SK-N-DZ (cell line): Measurements from ENCODE around the gene ATG9B. TPM values are rescaled to one million over a fixed set of nuclear protein-coding genes. Genes with fewer than 3 reads are reported as not detected.
A peak's percentile ranks its signal among the peaks of the same experiment; 100 is the strongest.

ENCODE experiments used
- DNase-seq: peaks from one replicate; pipeline ENCODE4 v3.0.0-alpha.2; 2015; ENCODE audit warnings: low spot score
- polyA plus RNA-seq, 2 experiments: library from polyadenylated mRNA; depleted of rRNA; stranded (reverse); fragments of >200 nt; gene quantifications; 2 replicates each; pipeline ENCODE4 v1.2.3, GENCODE V29; 2014

ATG9B gene, protein sequence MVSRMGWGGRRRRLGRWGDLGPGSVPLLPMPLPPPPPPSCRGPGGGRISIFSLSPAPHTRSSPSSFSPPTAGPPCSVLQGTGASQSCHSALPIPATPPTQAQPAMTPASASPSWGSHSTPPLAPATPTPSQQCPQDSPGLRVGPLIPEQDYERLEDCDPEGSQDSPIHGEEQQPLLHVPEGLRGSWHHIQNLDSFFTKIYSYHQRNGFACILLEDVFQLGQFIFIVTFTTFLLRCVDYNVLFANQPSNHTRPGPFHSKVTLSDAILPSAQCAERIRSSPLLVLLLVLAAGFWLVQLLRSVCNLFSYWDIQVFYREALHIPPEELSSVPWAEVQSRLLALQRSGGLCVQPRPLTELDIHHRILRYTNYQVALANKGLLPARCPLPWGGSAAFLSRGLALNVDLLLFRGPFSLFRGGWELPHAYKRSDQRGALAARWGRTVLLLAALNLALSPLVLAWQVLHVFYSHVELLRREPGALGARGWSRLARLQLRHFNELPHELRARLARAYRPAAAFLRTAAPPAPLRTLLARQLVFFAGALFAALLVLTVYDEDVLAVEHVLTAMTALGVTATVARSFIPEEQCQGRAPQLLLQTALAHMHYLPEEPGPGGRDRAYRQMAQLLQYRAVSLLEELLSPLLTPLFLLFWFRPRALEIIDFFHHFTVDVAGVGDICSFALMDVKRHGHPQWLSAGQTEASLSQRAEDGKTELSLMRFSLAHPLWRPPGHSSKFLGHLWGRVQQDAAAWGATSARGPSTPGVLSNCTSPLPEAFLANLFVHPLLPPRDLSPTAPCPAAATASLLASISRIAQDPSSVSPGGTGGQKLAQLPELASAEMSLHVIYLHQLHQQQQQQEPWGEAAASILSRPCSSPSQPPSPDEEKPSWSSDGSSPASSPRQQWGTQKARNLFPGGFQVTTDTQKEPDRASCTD
- 5.2 and 5.4 TPM in 2 replicates for polyA plus RNA-seq (2014; cell fraction: cytosol; rRNA removed)
- polyA plus RNA-seq (2014; cell fraction: nucleus; rRNA removed): 7.5 and 9.9 TPM in 2 replicates

GRCh38 chr7:151024435-151025056 is at the start of gene ATG9B:
Gene ATG9B, minus strand, starts transcription at chr7:151024494. Its CDS starts 71 bp downstream, at chr7:151024423.
- DNase-seq: no peak

DNA sequence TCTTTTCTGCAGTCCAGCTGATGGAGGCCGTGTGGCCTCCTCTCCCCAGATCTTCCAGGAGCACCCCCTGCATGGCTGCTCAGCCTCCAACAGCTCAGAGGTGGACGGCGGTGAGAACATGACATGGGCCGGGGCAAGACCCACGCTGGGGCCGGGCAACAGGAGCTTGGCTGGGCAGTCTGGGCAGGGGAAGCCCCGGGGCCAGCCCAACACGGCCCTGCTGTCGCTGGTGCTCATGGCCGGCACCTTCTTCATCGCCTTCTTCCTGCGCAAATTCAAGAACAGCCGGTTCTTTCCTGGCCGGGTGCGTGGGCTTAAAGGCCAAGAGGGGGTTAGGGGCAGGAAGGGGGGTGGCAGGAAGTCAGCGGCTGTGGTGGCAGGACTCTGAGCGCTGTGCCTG is 49.7 kb upstream of the ATG9B start:
- DNase-seq: no peak

DNA sequence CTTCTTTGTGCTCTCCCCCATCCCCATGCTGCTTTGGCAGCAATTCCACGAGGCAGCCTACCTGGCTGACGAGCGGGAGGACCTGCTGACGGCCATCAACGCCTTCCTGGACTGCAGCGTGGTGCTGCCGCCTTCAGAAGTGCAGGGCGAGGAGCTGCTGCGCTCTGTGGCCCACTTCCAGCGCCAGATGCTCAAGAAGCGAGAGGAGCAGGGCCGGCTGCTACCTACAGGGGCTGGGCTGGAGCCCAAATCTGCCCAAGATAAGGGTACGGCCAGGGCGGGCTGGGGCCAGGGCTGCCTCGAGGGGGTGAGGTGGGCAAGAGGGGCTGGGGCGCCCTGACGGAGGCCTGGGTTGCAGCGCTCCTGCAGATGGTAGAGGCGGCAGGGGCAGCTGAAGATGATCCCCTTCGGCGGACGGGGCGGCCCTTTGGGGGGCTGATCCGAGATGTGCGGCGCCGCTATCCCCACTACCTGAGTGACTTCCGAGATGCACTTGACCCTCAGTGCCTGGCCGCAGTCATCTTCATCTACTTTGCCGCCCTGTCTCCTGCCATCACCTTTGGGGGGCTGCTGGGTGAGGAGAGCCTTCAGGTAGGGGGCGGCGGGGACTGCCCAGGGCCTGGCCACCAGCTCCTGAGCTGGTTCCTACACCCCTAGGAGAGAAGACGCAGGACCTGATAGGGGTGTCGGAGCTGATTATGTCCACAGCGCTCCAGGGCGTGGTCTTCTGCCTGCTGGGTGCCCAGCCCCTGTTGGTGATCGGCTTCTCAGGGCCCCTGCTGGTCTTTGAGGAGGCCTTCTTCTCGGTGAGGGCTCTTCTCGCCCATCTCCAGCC is 47.0 kb upstream of the ATG9B start:
- no peak for DNase-seq

DNA sequence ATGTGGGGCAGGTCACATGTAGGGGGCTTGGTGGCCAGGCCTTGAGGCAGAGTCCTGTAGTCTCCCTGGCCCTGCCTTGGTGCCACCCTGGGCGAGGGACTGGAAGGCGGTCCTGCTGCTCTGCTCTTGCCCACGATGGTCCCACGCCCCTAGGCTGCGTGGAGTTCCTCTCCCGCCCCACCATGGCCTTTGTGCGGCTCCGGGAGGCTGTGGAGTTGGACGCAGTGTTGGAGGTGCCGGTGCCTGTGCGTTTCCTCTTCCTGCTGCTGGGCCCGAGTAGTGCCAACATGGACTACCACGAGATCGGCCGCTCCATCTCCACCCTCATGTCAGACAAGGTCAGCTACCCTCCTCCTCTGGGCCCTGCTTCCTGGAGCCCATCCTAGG is 46.3 kb upstream of the ATG9B start:
- no peak for DNase-seq

- no peak for DNase-seq
These were observed 45.7 kb upstream of the ATG9B start for GRCh38 chr7:151069841-151070573.

DNA sequence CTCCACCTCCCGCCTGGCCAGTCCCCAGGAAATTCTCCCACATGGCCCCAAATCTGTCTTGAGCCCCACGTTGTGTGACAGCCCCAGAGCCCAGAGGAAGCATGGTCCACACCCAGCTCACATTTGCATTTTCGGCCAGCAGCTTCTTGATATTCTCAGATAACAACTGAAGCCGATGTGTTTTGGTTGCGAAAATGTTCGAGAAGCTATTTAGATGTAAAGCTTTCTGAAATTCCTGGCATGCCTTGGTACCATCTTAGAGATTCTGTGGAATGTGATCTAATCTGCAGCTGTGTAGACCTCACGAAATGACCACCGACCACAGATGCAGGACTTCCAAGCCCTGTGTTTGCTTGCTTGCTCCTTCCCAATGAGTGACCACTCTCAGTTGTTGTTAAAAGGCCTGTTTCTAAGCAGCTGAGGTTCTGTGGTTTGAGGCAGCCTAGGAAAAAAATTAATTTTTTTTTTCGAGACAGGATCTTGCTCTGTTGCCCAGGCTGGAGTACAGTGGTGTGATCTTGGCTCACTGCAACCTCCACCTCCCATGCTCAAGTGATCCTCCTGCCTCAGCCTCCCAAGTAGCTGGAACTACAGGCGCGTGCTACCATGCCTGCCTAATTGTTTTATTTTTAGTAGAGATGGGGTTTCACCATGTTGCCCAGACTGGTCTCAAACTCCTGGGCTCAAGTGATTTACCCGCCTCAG is 43.9 kb upstream of the ATG9B start:
- DNase-seq: no peak

DNA sequence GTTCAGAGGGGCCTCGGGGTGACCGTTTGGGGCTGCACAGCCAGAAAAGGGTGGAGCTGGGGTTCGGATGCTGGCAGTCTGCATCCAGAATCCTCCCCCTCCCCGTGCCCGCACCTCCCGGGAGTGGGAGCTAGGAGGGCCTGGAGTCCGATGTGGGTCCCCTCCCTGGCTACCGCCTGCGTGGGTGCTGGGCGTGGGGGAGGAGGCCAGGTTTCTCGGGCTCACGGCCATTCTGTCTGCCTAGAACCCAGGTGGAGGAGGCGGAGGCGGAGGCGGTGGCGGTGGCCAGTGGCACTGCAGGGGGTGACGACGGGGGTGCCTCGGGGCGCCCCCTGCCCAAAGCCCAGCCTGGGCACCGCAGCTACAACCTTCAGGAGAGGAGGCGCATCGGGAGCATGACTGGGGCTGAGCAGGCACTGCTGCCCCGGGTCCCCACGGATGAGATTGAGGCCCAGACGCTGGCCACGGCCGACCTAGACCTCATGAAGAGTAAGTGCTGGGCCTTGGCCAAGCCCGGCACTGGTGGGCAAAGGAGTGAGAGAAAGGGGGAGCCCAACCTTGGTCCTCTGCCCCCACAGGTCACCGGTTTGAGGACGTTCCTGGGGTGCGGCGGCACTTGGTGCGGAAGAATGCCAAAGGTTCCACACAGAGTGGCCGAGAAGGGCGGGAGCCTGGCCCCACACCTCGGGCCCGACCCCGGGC is 42.1 kb upstream of the ATG9B start:
- no peak for DNase-seq

GRCh38 chr7:151065516-151065915 is 41.2 kb upstream of the ATG9B start:
- no peak for DNase-seq

DNA sequence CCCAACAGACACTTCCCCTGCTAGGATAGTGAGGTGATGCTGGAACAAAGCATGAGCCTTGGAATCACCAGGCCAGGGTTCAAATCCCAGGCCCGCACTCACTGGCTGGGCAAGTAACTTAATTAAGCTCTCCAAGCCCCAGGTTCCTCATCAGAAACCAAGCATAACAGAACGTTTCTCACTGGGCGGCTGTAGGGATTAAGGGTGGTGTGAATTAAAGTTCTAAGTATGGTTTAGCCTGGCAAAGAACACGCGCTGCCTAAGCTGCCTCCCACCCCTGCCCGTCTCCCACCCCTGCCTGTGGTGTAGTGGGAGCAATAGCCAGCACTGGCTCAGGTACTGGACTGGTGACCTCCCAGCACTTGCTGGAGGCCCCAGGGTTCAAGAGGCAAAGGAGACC is 40.7 kb upstream of the ATG9B start:
- no peak for DNase-seq

GRCh38 chr7:151064454-151064853 is 40.2 kb upstream of the ATG9B start:
- no peak for DNase-seq

- DNase-seq: no peak
These were observed 38.9 kb upstream of the ATG9B start for GRCh38 chr7:151063212-151063561.

DNA sequence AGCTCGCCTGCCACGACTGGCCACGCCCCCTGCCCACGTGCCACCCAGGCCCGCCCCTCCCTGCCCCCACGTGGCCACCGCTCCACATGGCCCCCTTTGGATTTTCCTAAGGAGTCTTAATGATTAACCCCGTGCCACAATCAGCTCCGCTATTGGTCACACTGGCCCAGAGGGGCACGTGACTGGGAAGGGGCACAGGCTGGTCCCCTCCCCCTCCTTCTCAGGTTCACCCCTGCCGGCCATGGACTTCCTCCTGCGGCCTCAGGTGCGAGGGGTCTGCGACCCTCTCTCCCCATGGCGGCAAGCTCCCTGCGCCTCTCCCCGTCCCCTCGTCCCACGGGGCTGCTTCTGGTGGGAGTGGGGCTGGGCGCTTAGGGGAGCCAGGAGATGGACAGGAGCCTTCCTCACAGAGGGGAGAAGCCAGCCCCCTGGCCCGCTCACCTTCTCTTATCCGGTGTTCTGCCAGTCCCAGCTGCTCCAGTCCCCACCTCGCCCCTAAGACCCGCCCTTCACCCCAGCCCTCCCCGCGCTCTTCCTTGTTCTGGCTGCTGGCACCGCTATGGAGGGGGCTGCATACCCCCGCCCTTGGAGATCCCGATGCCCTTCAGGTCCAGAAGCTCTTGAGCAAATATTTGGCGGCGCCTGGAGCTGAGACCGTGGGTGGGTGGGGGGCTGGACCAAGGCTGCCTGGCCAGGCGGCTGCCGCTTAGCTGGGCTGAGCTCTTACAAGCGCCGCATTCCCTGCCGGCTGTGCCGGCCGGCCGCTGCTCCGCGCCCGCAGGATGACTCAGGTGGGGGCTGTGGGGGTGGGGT is 38.3 kb upstream of the ATG9B start:
- DNase-seq: peak; percentile 90

GRCh38 chr7:151062111-151062398 is 37.8 kb upstream of the ATG9B start:
- DNase-seq: no peak

- no peak for DNase-seq
These were observed 37.2 kb upstream of the ATG9B start for GRCh38 chr7:151061213-151062110.

DNA sequence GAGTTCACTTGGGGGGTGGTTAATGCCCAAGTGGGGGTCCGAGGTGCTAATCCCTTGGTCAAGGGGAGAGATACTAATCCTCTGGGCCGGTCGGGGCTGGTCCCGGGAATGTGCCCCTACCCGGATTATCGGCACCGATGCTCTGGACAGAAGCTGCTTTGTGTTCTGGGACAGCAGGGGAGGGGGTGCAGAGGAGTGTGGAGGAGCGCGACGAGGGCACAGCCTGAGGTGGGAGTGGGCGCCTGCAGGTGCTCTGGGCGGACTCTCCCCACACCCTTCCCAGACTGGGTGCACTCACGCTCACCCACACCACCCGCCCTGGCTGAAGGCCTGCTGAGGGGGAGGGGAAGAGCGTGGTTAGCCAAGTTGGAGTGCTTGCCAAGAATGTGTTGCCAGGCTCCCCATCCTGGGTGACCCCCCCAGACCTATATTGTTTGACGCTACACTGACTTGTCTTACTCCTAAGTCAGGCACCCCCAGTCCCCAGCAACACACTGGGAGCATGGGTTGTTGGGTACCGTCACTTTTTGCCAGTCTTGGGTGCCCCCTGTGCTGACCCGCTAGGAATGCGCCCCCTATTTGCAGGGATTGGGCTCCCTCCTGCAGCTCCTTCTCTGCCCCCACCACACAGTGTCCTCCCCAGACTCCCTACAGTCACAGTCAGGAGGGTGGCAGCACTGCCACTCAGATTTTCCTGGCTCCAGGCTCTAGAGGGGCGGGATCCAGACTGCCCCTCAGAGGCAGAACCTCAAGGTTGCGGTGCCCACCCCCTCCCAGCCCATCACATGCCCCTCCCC is 36.3 kb upstream of the ATG9B start:
- no peak for DNase-seq

DNA sequence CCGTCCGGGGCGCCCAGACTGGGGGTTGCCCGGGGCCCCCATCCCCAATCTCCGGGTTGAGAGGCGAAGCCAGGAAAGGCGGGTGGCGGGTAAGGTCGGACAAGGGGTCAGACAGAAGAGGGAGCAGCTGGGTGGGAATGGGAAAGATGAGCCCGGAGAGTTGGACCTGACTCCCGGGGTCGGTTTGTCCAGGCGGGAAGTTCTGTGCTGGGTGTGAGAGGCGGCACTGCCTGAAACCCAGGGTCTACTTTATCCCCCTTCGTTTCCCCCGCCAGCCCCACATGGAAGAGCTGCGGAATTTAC is 35.8 kb upstream of the ATG9B start:
- DNase-seq: no peak
